HG03520 (cell line): ENCODE results near the gene MRPS12.
"Not testable (repeated sequence)": the region's sequence is repeated elsewhere in the genome, so short reads cannot be mapped to it uniquely, and the experiment has no call there.

Experiments
- ATAC-seq: cut with Tn5 transposase; IDR thresholded peaks from one replicate; pipeline ENCODE4 v1.9.1; 2021; ENCODE audit warnings: mild to moderate bottlenecking, moderate library complexity; ENCODE audit not compliant: unreplicated experiment

Gene MRPS12

DNA sequence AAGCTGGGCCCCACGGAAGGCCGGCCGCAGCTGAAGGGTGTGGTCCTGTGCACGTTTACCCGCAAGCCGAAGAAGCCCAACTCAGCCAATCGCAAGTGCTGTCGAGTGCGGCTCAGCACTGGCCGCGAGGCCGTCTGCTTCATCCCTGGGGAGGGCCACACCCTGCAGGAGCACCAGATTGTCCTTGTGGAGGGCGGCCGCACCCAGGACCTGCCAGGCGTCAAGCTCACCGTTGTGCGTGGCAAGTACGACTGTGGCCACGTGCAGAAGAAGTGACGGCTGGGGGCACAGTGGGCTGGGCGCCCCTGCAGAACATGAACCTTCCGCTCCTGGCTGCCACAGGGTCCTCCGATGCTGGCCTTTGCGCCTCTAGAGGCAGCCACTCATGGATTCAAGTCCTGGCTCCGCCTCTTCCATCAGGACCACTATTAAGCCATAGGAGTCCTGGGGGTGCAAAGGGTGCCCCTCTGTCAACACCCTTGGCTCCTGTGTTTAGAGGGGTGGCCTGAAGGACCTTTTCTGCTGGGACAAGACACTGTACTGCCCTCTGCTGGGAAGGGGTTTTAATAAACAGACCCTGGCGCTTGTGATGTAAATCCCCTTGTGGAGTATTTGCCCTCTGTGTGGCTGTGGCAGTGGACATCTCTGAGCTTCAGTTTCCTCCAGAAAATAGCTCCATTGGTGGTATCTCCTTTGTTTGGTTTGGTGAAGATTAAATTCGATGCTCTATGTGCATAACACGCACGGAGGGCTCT lies 1.9 kb downstream of the MRPS12 start:
- no peak for ATAC-seq

DNA sequence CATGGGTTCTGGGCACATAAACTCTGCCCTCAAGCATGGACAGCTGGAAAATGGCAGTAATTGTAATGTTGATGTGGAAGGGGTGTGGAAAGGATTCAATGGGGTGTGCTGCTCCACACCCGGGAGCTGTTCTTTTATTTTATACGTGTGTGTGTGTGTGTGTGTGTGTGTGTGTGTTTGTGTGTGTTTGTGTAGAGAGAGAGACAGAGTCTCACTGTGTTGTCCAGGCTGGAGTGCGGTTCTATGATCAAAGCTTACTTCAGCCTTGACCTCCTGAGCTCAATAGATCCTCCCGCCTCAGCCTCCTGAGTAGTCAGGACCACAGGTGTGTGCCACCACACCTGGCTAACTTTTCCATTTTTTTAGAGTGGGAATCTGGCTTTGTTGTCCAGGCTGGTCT lies 2.8 kb downstream of the MRPS12 start:
- ATAC-seq, result no peak

DNA sequence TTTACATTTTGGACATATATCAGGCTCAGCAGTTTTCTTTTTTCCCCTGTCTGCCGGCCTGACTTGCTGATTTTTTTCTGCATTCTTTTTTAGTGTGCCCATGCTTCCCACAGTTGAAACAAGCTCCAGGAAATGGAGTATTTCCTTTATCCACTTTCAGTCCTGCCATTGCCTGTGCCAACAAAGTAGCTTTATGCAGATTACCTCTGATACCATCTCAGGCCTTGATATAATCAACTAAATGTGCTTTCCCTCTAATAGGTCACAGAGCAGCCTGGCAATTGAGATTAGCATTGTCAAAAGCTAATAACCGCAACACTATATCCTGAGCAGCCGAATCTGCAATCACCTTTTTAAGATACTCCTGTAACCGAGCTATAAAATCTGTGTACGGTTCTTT lies 9.2 kb downstream of the MRPS12 start:
- ATAC-seq, result no peak

DNA sequence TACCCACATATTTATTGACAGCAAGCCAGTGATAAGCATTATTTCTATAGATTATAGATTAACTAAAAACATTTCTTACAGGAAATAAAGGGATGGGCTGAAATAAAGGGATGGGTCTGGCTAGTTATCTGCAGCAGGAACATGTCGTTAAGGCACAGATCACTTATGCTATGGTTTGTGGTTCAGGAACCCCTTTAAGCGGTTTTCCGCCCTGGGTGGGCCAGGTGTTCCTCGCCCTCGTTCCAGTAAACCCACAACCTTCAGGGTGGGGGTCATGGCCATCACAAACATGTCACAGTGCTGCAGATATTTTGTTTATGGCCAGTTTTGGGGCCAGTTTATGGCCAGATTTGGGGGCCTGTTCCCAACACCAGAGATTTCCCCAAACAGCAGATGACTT lies 10.7 kb downstream of the MRPS12 start:
- ATAC-seq, result not testable (repeated sequence)

DNA sequence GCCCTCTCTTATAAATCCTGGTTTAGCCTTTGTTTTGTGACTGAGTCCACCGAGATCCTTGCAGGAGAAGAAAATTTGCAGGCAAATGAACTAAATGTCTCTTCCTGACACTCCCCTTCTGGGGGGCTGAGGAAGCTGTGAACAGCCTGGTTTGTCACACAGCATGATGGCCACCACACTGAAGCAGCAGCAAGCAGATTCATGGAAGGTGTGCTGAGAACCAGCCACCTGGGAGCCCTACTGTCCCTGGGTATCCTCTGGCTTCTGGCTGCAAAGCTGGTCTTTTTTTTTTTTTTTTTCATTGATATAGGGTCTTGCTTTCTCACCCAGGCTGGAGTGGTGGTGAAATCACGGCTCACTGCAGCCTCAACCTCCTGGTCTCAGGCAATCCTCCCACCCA lies 11.2 kb downstream of the MRPS12 start:
- ATAC-seq, result no peak

DNA sequence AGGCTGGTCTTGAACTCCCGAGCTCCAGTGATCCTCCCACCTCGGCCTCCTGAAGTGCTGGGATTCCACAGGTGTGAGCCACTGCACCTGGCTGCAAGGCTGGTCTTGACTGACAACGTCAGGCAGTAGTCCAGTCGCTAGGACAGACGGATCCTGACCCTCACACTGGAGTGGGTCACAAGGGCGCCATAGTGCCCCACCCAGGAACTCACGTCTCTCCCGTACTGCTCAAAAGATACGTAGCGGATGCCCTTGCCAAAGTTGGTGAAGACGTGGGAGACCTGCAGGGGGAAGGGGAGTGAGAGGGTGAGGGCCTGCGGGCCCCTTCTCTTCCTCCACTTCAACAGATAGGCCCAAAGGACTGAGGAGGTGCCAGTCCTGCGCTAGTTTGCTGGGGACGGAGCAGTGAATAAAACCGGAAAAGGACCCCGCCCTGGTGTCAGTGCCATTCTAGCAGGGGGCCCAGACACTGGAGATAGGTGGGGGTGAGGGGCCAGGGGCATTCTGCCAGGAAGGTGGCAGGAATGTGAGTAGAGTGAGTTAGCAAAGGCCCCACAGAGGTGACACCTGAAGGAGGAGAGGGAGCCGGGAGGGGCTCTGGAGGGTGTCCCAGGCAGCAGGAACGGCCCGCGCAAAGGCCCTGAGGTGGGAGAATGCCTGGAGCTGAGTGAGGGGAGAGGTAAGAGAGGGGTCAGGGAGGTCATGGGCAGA lies 11.9 kb downstream of the MRPS12 start:
- no peak for ATAC-seq

DNA sequence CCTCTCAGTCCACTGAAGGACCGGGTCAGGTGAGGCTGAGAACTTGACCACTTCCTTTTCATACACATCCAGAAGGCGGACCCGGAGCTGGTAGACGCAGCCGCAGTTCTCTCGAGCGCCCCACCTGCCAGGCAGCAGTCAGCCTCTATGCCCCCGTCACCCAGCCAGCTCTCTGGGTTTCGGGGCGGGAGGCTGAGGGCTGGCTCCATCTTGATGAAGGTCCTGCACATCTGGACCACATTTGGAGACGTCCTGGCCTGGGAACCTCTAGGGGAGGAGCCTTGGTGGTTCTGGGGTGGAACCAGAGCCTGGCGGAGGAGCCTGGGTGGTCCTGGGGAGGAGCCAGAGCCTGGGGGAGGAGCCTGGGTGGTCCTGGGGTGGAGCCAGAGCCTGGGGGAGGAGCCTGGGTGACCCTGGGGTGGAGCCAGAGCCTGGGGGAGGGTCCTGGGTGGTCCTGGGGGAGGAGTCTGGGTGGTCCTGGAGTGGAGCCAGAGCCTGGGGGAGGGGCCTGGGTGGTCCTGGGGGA lies 14.3 kb downstream of the MRPS12 start:
- ATAC-seq, result no peak

DNA sequence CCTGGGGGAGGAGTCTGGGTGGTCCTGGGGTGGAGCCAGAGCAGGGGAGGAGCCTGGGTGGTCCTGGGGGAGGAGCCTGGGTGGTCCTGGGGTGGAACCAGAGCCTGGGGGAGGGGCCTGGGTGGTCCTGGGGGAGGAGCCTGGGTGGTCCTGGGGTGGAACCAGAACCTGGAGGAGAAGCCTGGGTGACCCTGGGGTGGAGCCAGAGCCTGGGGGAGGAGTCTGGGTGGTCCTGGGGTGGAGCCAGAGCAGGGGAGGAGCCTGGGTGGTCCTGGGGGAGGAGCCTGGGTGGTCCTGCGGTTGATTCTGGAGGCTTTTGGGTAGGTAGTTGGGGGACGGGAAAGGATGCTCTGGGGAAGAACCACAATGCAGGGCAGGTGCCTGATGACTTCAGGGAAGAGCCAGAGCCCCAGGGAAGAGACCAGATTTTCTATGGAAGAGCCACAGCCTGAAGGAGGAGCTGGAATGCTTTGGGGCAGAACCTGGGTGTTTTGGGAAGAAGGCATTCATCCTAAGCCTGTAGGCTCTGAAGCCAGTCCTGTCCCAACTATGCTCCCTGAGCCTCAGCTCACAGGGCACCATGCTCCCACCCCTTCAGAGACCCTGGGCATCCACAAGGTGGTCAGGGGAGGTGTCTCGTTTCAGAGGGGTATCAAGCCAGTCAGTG lies 15.0 kb downstream of the MRPS12 start:
- ATAC-seq, result no peak

DNA sequence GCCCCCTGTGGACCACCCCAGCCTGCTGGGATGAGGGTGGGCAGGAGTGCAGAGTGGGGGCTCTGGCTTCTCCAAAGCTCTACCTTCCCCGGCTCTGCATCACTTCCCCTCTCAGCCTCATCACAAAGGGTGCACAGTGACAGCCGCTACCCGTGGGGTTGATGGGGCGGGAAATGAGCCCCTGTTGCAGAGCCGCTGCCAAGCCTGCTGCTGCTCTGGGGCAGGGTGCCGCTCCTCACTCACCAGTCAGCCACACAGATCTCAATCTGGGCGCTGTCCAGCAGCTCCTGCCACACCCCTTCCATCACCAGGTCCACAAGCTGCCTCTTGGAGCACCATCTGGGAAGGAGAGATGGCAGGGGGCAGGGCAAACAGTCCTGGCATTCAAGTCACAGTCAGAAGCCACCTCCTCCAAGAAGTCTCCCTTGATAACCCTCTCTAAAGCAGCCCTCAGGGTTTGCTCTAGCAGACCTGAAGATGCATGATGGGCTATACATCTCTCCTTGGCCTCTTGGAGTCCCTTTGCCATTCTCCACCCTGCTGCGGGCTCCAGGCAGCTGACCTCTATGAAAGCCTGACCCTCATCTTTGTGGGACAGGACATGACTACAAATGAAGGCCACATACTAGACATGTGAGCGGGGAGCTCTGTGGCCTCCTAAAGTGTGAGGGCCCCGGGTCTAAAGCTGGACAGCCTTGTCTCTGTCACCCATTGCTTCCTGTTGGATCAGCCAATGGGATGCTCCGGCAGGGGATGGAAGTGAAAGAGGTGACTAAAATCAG lies 15.7 kb downstream of the MRPS12 start:
- no peak for ATAC-seq

DNA sequence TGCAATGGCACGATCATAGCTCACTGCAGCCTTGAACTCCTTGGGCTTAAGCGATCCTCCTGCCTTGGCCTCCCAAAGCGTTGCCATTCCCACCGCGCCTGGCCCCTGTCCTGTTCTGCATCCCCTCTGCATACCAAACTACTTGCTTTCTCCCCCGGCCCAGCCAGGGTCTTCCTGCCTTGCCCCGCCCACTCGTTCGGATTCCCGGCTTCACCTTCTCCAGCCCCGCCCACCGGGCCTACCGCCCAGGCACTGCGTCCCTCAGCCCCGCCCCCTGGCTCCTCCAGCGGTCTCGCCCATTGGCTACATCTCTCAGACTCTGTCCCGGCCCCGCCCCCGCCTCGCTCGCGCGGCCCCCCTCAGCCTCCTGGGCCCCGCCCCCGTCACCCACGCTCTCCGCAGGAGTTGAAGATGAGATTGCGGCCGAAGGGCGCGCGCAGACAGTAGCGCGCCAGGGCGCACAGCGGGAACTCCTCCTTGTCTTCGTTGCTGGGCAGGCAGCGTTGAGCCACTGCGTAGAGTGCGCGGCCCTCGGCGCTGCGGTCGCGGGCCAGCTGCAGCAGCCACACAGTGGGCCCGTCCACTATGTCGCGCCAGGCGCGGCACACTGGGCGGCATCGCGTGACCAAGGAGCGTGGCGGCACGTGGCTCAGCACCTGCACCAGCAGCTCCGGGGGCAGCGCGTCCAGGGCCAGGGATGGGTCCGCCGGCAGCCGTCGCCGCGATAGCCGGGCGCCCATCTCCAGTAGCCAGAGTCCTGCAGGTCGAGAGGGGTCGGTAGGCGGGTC lies 19.0 kb downstream of the MRPS12 start:
- ATAC-seq, result no peak

DNA sequence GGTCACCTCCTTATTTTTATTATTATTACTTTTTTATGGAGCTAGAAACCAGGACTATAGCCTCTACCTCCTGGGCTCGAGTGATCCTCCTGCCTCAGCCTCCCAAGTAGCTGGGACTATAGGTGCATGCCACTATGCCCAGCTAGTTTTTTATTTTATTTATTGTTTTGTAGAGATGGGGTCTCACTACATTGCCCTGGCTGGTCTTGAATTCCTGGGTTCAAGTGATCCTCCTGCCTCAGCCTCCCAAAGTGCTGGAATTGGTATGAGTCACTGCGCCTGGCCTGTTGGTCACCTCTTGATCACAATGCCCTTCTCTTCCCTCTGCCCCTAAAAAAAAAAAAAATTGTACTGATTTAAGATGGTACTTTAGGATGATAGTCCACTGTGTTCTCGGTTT lies 20.4 kb downstream of the MRPS12 start:
- ATAC-seq, result no peak

DNA sequence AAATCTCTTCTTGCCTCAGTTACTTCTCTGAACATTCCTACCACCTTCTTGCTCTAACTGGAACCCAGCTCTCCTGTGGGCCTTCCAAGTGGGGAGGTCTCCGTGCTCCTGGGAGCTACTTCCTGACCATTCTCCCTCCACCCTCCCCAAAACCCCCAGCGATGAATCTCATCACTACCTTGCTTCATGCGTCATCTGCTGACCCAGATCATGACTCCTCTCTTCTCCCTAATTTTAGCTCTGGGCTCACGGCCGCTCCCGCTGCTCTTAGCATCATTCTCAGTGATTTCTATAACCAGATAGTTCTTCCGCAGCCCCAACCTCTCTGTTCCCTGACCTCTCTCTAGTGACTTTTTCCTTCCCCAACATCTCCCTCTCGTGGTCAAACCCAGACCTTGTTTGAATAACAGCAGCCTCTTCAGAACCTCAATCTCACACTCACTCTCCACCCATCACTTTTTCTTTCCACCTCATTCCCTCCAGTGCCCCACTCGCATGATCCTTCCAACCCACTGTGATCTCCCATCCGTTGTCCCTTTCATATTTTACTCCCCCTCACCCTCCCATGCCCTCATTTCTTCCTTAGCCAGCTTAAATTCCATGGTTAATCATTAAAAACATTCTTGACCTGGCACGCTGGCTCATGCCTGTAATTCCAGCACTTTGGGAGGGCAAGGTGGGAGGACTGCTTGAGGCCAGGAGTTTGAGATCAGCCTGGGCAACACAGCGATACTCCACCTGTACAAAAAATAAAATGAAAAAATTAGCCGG lies 21.8 kb downstream of the MRPS12 start:
- ATAC-seq, result no peak

DNA sequence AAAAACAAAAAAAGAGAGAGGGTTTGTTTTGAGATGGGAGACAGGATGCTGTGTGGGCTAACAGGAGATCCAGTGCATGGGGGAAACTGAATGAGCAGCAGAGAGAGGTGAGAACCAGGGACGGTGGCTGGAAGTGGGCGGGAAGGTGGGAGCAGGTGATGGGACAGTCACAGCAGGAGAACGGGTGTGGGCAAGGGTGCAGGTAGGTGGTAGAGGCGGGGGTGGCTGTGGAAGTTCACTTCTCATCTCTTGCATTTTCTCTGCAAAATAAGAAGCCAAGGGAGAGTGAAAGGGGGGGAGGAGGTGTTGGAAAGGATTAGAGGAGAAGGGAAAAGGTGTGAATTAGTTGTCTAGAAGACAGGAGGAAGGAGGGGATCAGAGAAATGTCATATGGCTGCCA lies 22.9 kb downstream of the MRPS12 start:
- no peak for ATAC-seq

DNA sequence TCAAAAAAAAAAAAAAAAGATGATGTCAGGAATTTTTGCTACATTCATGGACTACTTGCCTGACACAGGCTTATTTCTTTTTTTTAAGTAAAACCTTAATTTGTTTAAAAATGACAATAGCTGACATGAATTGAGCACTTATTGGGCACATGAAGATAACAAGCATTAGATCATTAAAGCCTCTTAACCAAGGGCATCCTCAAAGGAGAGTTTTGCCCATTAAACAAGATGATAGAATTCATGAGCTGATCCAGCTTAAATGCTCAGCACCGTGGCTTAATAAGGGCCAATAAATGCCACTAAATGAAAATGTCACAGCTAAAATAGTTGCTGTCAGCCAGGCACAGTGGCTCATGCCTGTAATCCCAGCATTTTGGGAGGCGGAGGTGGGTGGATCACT lies 25.5 kb downstream of the MRPS12 start:
- no peak for ATAC-seq

DNA sequence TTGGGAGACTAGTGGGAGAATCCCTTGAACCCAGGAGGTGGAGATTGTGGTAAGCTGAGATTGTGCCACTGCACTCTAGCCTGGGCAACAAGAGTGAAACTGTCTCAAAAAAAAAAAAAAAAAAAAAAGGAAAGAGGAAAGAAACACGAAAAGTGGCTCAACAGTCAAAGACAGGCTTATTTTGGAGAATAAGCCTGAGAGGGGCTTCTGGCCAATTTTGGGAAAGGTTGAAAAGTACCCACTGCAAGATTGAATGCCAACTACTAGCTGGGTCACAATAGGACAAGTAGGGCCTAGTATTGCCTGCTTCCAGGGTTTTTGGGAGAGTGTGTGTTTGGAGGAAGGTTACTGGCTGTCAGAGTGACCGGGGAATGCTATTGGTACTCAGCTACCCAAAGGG lies 27.6 kb downstream of the MRPS12 start:
- ATAC-seq, result no peak

DNA sequence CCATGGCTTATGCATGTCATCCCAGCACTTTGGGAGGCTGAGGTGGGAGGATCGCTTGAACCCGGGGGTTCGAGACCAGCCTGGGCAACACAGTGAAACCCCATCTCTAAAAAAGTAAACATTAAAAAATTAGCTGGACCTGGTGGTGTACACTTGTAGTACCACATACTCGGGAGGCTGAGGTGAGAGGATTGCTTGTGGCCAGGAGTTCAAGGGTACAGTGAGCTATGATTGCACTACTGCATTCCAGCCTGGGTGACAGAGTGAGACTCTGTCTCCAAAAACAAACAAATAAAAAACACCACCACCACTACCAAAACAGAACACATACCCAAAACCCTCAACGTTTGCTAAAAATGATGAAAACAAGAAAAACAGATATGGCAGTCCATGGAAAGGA lies 28.9 kb downstream of the MRPS12 start:
- ATAC-seq, result no peak

DNA sequence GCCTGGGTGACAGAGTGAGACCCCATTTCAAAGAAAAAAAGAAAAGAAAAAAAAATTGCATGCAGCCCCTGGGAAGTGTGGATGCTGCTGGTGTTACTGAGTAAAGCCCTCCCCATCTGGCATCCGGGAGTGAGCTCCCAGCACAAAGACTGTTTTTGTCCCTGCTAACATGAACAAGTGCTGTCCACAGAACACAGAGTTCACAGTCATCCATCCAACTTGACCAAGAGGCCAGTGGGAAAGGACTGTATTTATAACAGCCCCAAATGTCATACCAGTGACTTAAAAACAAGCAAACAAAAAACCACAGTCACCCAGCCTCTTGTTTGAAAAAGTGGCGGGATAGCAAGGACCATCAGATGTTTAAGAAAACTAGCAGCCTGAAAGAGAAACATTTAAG lies 34.0 kb downstream of the MRPS12 start:
- no peak for ATAC-seq

DNA sequence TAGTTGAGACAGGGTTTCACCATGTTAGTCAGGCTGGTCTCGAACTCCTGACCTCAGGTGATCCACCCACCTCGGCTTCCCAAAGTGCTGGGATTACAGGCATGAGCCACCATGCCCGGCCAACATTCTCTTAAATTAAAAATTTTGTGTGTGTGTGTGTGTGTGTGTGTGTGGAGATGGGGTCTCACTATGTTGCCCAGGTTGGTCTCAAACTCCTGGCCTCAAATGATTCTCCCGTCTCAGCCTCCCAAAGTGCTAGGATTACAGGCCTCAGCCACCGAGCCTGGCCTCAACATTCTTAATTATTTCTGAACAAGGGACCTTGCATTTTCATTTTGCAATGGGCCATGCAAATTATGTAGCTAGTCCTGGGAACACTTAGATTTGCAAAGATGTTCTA lies 35.4 kb downstream of the MRPS12 start:
- not testable (repeated sequence) for ATAC-seq

DNA sequence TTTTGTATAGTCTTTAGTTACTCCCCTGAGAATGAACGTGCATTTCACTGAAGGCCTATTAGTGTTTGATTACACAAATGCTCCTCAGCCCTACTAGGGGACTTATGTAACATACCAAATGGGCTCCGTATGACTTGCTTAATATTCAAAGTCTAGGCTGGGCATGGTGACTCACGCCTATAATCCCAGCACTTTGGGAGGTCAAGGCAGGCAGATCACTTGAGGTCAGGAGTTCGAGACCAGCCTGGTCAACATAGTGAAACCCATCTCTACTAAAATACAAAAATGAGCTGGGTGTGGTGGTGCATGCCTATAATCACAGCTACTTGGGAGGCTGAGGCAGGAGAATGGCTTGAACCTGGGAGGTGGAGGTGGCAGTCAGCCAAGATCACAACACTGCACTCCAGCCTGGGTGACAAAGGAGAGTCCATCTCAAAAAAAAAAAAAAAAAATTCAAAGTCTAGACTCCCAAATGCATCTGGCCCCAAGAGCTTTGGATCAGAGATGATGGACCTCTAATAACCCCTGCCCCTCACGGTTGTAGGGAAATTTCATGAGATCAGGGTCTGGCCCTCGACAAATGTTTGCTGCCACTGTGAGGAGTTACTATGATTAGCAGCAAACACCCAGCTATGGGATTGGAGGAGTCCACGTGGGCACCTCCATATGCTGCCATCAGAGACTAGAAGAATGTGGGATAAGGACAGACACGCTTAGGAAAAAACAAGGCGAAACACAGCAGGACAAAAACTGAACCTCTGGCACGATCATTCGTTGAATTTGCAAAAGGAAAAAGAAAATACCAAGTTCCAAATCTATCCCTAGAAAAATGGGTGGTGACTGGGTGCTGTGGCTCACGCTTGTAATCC lies 40.2 kb downstream of the MRPS12 start:
- ATAC-seq, result no peak
